ENCODE measurements around the gene MYO15A.

The MYO15A gene

GRCh38 chr17:18102640-18103039 is 5.9 kb upstream of the MYO15A start:
- no peak for DNase-seq

GRCh38 chr17:18105027-18105426 is 3.5 kb upstream of the MYO15A start:
- no peak for DNase-seq

DNA sequence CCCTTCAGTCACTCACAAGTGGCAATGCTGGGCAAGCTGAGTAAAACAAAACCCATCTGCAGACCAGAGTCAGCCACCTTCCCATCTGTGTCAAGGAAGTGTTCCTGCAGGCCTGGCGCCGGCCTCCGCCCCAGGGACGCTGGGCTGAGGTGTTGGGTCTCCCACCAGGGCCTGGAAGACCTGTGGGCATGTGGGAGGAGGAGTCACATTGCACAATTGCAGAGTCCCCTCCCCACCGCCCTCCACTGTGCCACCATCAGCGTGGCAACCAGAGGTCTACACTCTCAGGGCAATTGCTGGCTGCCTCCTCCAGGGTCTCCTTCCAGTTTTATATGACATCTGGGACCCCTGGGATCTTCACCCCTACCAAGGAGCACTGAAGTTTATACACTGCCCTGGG is 3.0 kb upstream of the MYO15A start:
- DNase-seq = no peak

DNA sequence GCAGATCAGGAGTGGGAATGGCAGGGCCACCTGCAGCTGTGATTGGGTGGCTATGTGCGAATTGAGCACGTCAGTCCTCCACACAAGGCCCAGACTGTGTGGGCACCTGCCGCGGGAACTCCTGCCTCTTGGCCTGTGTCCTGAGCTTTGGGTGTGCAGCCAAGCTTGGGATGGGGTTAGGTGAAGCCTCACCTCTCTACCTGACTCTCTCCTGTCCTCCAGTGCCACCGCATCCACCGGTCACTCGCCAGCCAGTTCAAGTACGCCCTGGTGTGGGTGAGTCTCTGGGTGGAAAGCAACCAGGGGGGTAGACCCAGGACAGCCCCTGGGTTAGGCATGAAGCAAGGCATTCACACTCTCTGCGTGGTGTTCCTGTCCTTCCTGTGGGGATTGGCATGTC is 2.3 kb upstream of the MYO15A start:
- DNase-seq = no peak

GRCh38 chr17:18107061-18107790 is 1.3 kb upstream of the MYO15A start:
- DNase-seq = no peak

DNA sequence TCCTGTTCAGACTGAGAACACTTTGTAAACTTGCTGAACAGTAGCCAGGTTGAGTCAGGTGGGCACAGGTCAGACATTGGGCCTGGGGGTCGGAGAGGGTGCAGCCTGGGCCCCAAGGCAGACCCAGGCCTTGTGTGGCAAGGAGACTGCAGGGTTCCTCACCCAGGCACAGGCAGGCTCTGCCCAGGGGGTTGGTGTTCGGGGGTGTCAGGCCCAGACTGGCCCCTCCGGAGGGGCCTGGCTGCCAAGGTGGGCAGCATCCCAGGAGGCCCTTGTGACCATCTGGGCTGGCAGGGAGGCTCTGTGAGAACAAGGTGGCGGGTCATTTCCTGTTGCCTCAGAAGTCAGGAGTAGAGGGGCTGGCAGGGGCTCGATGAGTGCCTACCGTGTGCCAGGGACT is 585 bp upstream of the MYO15A start:
- DNase-seq = no peak

- DNase-seq = no peak
Measured at GRCh38 chr17:18109935-18110485, 1.5 kb downstream of the MYO15A start.

GRCh38 chr17:18110636-18111145 is 2.1 kb downstream of the MYO15A start:
- DNase-seq = no peak

DNA sequence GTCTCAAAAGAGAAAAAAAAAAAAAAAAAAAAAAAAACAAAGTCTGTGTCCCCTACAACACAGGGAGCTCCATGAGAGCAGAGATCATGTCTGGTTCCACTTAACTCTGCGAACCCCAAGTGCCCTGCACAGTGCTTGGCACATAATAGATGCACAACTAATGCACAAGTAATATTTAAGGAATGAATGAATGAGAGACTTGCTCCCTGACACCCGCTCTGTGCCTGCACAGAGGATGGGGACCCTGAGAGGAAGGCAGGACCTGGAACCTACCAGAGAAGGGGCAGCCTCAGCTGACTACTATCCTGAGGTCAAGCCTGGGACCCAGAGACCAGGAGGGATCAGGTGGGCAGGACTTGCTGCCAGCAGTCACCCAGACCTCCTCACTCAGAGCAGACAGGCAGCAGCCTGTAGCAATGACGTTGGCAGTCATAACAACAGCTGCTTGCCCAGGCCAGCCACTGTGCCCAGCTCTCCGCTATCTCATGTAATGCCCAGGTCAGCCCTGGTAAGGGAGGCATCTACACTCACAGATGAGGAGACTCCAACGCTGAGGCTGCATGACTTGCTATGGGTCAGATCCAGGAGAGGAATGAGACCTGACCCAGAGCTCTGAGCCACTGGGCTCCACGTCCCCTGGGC is 2.9 kb downstream of the MYO15A start:
- no peak for DNase-seq

- no peak for DNase-seq
Measured at GRCh38 chr17:18115517-18115916, 7.0 kb downstream of the MYO15A start.

DNA sequence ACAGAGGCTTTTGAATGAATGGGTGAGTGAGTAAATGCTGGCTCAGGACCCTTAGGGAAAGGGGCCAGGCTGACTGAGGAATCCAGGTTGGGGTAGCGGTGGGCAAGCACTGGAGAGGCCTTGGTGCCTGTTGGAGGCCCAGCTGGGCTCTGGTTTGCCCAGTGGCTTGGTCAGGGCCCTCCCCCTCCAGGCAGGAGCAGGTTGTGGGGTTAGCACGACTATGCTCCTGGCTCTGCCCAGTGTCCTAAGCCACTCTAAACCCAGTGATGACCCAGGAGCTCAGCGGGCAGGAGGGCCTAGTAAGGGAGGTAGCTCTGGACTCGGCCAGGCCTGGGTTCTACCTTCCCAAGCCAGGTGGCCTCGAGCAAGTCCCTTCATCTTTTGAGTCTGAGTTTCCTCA is 7.5 kb downstream of the MYO15A start:
- no peak for DNase-seq

GRCh38 chr17:18117533-18117932 is 9.0 kb downstream of the MYO15A start:
- no peak for DNase-seq

GRCh38 chr17:18117982-18118975 is 9.7 kb downstream of the MYO15A start:
- DNase-seq = no peak

GRCh38 chr17:18119166-18119745 is 10.7 kb downstream of the MYO15A start:
- no peak for DNase-seq

- no peak for DNase-seq
Measured at GRCh38 chr17:18119938-18120337, 11.4 kb downstream of the MYO15A start.

GRCh38 chr17:18120461-18121017 is 12.0 kb downstream of the MYO15A start:
- no peak for DNase-seq

GRCh38 chr17:18121144-18121910 is 12.8 kb downstream of the MYO15A start:
- DNase-seq = no peak

- DNase-seq = no peak
Measured at GRCh38 chr17:18122990-18123753, 14.6 kb downstream of the MYO15A start.

DNA sequence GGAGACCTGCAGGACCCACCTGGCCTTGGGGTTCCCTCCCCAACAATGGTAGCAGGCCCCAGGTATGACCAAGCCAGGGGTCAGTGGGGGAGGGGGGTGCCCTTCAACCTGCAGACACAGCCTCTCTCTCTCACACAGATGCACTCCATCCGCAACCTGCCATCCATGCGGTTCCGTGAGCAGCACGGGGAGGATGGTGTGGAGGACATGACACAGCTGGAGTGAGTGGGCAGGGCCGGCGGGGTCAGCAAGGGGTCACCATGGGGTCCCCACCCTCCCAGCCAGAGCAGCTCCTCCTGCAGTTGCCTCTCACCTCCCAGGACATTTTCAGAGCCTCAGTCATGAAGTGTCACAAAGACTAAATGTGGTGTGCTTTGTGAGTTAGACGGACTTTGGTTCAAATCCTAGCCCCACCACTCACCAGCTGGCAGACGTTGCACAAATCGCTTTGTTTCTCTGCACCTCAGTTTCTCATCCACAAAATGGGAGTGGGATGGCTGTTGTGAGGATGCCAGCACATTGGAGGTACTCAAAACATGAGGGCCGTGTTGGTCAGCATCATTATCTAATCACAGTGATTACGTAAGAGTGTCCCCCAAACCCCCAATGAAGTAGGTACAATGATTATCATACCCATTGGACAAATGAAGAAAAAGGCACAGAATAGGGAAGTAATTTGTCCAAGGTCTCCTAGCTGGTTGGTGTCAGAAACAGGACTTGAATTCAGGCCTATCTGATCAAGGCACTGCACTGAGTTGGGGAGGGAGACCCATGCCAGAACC is 16.0 kb downstream of the MYO15A start:
- DNase-seq = no peak

DNA sequence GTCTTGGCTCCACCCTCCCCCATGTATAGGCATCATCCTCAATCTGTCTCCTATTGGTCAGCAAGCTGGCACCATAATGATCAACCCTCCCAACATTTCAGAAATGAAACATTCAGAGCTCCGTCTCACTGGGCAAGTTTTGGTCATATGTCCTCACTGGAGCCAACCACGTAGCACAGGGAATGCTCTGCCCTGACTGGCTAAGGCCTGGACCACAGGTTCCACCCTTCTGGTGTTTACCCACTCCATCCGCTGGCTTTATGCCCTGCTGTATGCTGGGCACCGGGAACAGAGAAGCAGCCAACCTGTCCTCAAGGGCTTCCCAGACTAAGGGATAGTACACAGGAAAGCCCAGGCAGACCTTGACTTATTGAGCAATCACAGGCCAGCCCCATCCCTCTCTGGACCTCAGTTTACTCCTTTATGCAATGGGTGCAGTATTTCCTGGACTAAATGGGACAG is 20.5 kb downstream of the MYO15A start:
- DNase-seq = no peak
